Measurements from ENCODE around the gene SCIMP.

GRCh38 chr17:5264893-5265292 lies 30.2 kb upstream of the SCIMP start:
- no peak for TF ChIP-seq POLR2AphosphoS5 (IDR thresholded peaks at IDR 0.05; ENCODE audit: low read depth, low read length)
- TF ChIP-seq REST (IDR thresholded peaks at IDR 0.05; ENCODE audit: insufficient read depth in 1 of 2, low read depth in 2 of 2, low read length in 2 of 2) = no peak
